Caco-2 (cell line): ENCODE measurements around the gene AGPAT1. TPM values are rescaled to one million over a fixed set of nuclear protein-coding genes. Genes with fewer than 3 reads are reported as not detected.

Source experiments
- BruUV-seq: library from RNA; stranded (reverse); fragments of 400-500 nt; replicated peaks from 2 replicates; lab custom pipeline; 2021; lab: Mats Ljungman, UMichigan
- CTCF ChIA-PET: fragments of 300-600 bp; sonication (Branson Sonifier 250); formaldehyde crosslinking; loops from one replicate; lab custom pipeline; 2022; ENCODE audit warnings: antibody characterized with exemption; lab: Charles Lee
- POLR2A ChIA-PET: fragments of 300-600 bp; sonication (Branson Sonifier 250); formaldehyde crosslinking; loops from one replicate; lab custom pipeline; 2022; ENCODE audit warnings: antibody characterized with exemption; lab: Charles Lee
- DNase-seq, 2 experiments: peaks; one replicate each; pipeline versions ENCODE4 v3.0.0 to v3.0.0-alpha.2; 2020 to 2022
- H3K27me3 ChIP-seq: replicated peaks from 2 replicates; pipeline ENCODE4 v1.6.0; 2011; ENCODE audit warnings: low read length; ENCODE audit not compliant: control insufficient read depth, insufficient read depth
- H3K36me3 ChIP-seq: 2 replicates; pipeline ENCODE4 v1.5.1; 2011; ENCODE audit warnings: low read length; ENCODE audit not compliant: control insufficient read depth, insufficient read depth
- H3K4me1 ChIP-seq: fragments of 250-450 bp; sonication (Bioruptor Pico); 2 replicates; pipeline ENCODE4 v1.5.1; 2020; ENCODE audit warnings: mild to moderate bottlenecking
- H3K4me3 ChIP-seq: 2 replicates; pipeline ENCODE4 v1.5.1; 2011; ENCODE audit warnings: low read depth, mild to moderate bottlenecking, control low read depth, low read length
- H3K9me3 ChIP-seq: fragments of 250-450 bp; sonication (Bioruptor Pico); 2 replicates; pipeline ENCODE4 v1.5.1; 2020; ENCODE audit warnings: mild to moderate bottlenecking, moderate library complexity
- H3K27ac Mint-ChIP-seq: one replicate; pipeline ENCODE4 v1.8.0; 2022; ENCODE audit warnings: mixed read lengths; ENCODE audit not compliant: unreplicated experiment
- H3K27me3 Mint-ChIP-seq: one replicate; pipeline ENCODE4 v1.8.0; 2022; ENCODE audit warnings: mixed read lengths; ENCODE audit not compliant: insufficient read depth, unreplicated experiment
- H3K36me3 Mint-ChIP-seq: one replicate; pipeline ENCODE4 v1.8.0; 2022; ENCODE audit warnings: mild to moderate bottlenecking, mixed read lengths; ENCODE audit not compliant: insufficient read depth, unreplicated experiment
- H3K4me1 Mint-ChIP-seq: one replicate; pipeline ENCODE4 v1.8.0; 2022; ENCODE audit warnings: low read depth, mixed read lengths; ENCODE audit not compliant: unreplicated experiment
- H3K4me3 Mint-ChIP-seq: one replicate; pipeline ENCODE4 v1.8.0; 2022; ENCODE audit warnings: mild to moderate bottlenecking, moderate library complexity, mixed read lengths; ENCODE audit not compliant: unreplicated experiment
- H3K9me3 Mint-ChIP-seq: one replicate; pipeline ENCODE4 v1.8.0; 2022; ENCODE audit warnings: mixed read lengths; ENCODE audit not compliant: unreplicated experiment
- intact Hi-C: fragments of 100-400 bp; cut with micrococcal nuclease; formaldehyde crosslinking; loops from one replicate; pipeline ENCODE4 v1.10.0; 2022; ENCODE audit not compliant: unreplicated experiment
- total RNA-seq: library from RNA; stranded (reverse); gene quantifications from 2 replicates; pipeline ENCODE4 v1.2.3, GENCODE V29; 2022
- TF ChIP-seq, protein P1 (sequence below), 2 experiments: fragments of 200-600 bp in 1 of 2; IDR thresholded peaks; 1 replicate in 1 of 2; 2 replicates in 1 of 2; pipeline versions ENCODE4 v1.5.1 to v1.8.0; 2011 to 2022; ENCODE audit warnings: antibody characterized with exemption in 1 of 2, control low read depth in 1 of 2, inconsistent platforms in 1 of 2, low read depth in 1 of 2, low read length in 1 of 2, mild to moderate bottlenecking in 1 of 2, moderate library complexity in 1 of 2; ENCODE audit not compliant: insufficient read depth in 1 of 2, severe bottlenecking in 1 of 2, unreplicated experiment in 1 of 2

The AGPAT1 gene
- total RNA-seq, 1 experiment from 2014 or later = 60.4 TPM

DNA sequence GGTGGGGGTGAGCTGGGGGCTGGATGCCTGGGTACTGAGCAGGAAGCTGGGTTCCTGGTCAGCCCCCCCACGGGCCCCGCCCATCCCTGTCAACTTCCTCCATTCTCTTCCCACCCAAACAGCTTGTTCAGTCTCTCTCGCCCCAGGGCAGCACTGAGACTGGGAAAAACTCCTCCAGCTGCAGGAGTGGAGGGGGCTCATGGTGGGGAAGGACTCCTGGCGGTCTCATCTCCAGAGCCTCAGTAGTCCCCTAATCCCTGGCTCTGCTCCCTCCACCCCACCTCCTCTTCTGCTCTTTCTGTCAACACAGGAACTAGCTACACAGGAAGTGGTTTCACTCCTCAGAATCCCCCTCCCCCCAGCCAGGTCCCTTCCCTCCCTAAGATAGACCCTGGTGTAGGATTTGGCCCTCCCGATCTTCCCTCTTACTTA is 16.7 kb upstream of the AGPAT1 start, which contains the start of gene GPSM3:
Gene GPSM3 (minus strand): TSS at position 36 of the 432 bp plus-strand sequence. CDS start 130 bp downstream, outside the sequence.
- Histone ChIP-seq H3K4me1 (peaks cover 27% of the 10 kb centered on the region), H3K27me3 (no peaks in the 10 kb centered on the region), H3K36me3 (0 out of 2 replicates have a peak, but pooled peaks cover 2% of the 10 kb centered on the region), H3K9me3 (no peaks in the 10 kb centered on the region), H3K4me3 (no peak within 1 kb of the TSS)
- no TSS peak for BruUV-seq
- no peaks in the 10 kb centered on the region for H3K9me3 Mint-ChIP-seq
- CTCF ChIA-PET = interaction anchor here (1.4 kb wide), 1 partner anchor 15 kb away, joined by 3 read pairs; no protein-coding TSS in a partner anchor
- TF ChIP-seq, protein P1, sequence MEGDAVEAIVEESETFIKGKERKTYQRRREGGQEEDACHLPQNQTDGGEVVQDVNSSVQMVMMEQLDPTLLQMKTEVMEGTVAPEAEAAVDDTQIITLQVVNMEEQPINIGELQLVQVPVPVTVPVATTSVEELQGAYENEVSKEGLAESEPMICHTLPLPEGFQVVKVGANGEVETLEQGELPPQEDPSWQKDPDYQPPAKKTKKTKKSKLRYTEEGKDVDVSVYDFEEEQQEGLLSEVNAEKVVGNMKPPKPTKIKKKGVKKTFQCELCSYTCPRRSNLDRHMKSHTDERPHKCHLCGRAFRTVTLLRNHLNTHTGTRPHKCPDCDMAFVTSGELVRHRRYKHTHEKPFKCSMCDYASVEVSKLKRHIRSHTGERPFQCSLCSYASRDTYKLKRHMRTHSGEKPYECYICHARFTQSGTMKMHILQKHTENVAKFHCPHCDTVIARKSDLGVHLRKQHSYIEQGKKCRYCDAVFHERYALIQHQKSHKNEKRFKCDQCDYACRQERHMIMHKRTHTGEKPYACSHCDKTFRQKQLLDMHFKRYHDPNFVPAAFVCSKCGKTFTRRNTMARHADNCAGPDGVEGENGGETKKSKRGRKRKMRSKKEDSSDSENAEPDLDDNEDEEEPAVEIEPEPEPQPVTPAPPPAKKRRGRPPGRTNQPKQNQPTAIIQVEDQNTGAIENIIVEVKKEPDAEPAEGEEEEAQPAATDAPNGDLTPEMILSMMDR (IDR thresholded peaks at IDR 0.05; ENCODE audit: insufficient read depth in 1 of 2, low read depth in 1 of 2, low read length in 1 of 2, severe bottlenecking in 1 of 2, unreplicated experiment in 1 of 2) = no peak
- peaks cover 27% of the 10 kb centered on the region for H3K4me1 Mint-ChIP-seq
- H3K36me3 Mint-ChIP-seq = peaks cover 21% of the 10 kb centered on the region
- H3K4me3 Mint-ChIP-seq = no peak within 1 kb of the TSS
- H3K27me3 Mint-ChIP-seq = no peaks in the 10 kb centered on the region
- no peak for DNase-seq
- intact Hi-C loops = loop anchor here (10.0 kb wide), 1 partner anchor 772 kb away; the partner anchor contains the start of gene BRD2
- H3K27ac Mint-ChIP-seq = no peak within 1 kb of the TSS
- POLR2A ChIA-PET = no interaction called here

GRCh38 chr6:32191696-32192607 is 16.1 kb upstream of the AGPAT1 start:
- TF ChIP-seq, protein P1 (IDR thresholded peaks at IDR 0.05; ENCODE audit: insufficient read depth in 1 of 2, low read depth in 1 of 2, low read length in 1 of 2, severe bottlenecking in 1 of 2, unreplicated experiment in 1 of 2) = no peak
- Mint-ChIP-seq H3K4me3 (no peak overlapping the region), H3K27ac (no peak overlapping the region), H3K36me3 (peaks cover 28% of the 10 kb centered on the region), H3K27me3 (no peaks in the 10 kb centered on the region), H3K4me1 (peaks cover 25% of the 10 kb centered on the region), H3K9me3 (no peaks in the 10 kb centered on the region)
- ChIA-PET CTCF (interaction anchor here (0.5 to 1.4 kb wide), 2 partner anchors 14 to 64 kb away, joined by 3 read pairs; partner anchors contain the start of gene ATF6B), POLR2A (no interaction called here)
- BruUV-seq = no TSS peak
- H3K9me3 ChIP-seq = no peaks in the 10 kb centered on the region
- H3K4me1 ChIP-seq = peaks cover 23% of the 10 kb centered on the region
- H3K36me3 ChIP-seq = peaks cover 2% of the 10 kb centered on the region; the same call in 1 of the 2 replicates
- no peak overlapping the region for H3K4me3 ChIP-seq
- no peaks in the 10 kb centered on the region for H3K27me3 ChIP-seq
- intact Hi-C loops = loop anchor here (10.0 kb wide), 1 partner anchor 773 kb away; the partner anchor contains the start of gene BRD2
- DNase-seq = no peak
